AG10803 (cell line): ENCODE results near the gene KRTAP4-4.
"Not testable (repeated sequence)": the region's sequence is repeated elsewhere in the genome, so short reads cannot be mapped to it uniquely, and the experiment has no call there.

Experiments used
- DNase-seq: peaks from one replicate; pipeline ENCODE4 v3.0.0; 2010; ENCODE audit warnings: low read depth
- H3K4me3 ChIP-seq: 2 replicates; pipeline ENCODE4 v1.5.1; 2011; ENCODE audit warnings: mild to moderate bottlenecking, low read length, control low read depth
- CTCF ChIP-seq: conservative IDR thresholded peaks from 2 replicates; pipeline ENCODE4 v1.5.1; 2011; ENCODE audit warnings: mild to moderate bottlenecking, low read length, control low read depth, inconsistent platforms

The KRTAP4-4 gene

GRCh38 chr17:41160648-41161047, at the start of gene KRTAP4-4:
Gene KRTAP4-4, minus strand, starts transcription at chr17:41160748. Its CDS starts 57 bp downstream, at chr17:41160691.
- no peak for TF ChIP-seq CTCF
- no peak within 1 kb of the TSS for H3K4me3 ChIP-seq
- DNase-seq: no peak

GRCh38 chr17:41199421-41200078, 39.0 kb upstream of the KRTAP4-4 start:
- no peak for DNase-seq
- no peak for TF ChIP-seq CTCF
- no peak overlapping the region for H3K4me3 ChIP-seq

- H3K4me3 ChIP-seq: no peak overlapping the region
- TF ChIP-seq CTCF: no peak
- no peak for DNase-seq
These were observed 35.5 kb upstream of the KRTAP4-4 start for GRCh38 chr17:41196068-41196467.

- H3K4me3 ChIP-seq: no peak overlapping the region
- no peak for DNase-seq
- TF ChIP-seq CTCF: no peak
These were observed 29.8 kb upstream of the KRTAP4-4 start for GRCh38 chr17:41190328-41190727.

GRCh38 chr17:41189837-41190318, 29.3 kb upstream of the KRTAP4-4 start, which contains the start of gene KRTAP9-1:
Gene KRTAP9-1, plus strand, starts transcription at chr17:41189887. Its CDS starts 0 bp downstream, at chr17:41189887.
- DNase-seq, H3K4me3 ChIP-seq: not testable (repeated sequence)

GRCh38 chr17:41186872-41187271, 26.3 kb upstream of the KRTAP4-4 start:
- H3K4me3 ChIP-seq: no peak overlapping the region
- no peak for TF ChIP-seq CTCF
- no peak for DNase-seq

- TF ChIP-seq CTCF: no peak
- DNase-seq: no peak
- no peak overlapping the region for H3K4me3 ChIP-seq
These were observed 24.5 kb upstream of the KRTAP4-4 start for GRCh38 chr17:41185001-41185400.
